Tibial artery (tissue), 4 donors: ENCODE data around the gene TOMT.
A peak's percentile ranks its signal among the peaks of the same experiment; 100 is the strongest.

Source experiments
- DNase-seq, 2 donors: peaks; one replicate each; pipeline ENCODE4 v3.0.0-alpha.2; 2019
- H3K27ac ChIP-seq, 2 donors: fragments of 200-600 bp; sonication (generic) in 1 of 2; 1 replicate in 1 of 2; 2 replicates in 1 of 2; pipeline ENCODE4 v1.5.1; 2018 to 2019; ENCODE audit warnings: mild to moderate bottlenecking in 1 of 2
- H3K27me3 ChIP-seq, 2 donors: fragments of 200-600 bp; sonication (generic) in 1 of 2; one replicate each; pipeline versions ENCODE4 v1.5.1 to v1.6.0; 2016 to 2019
- H3K36me3 ChIP-seq, 3 donors: fragments of 200-600 bp; sonication (generic) in 2 of 3; one replicate each; pipeline ENCODE4 v1.5.1; 2016 to 2019; ENCODE audit warnings: mild to moderate bottlenecking in 2 of 3
- H3K4me1 ChIP-seq, 4 donors: fragments of 200-600 bp; sonication (generic) in 2 of 4; 1 replicate in 3 of 4; 2 replicates in 1 of 4; pipeline ENCODE4 v1.5.1; 2016 to 2019
- H3K4me3 ChIP-seq, 2 donors: fragments of 200-600 bp; sonication (generic) in 1 of 2; 1 replicate in 1 of 2; 2 replicates in 1 of 2; pipeline ENCODE4 v1.5.1; 2018 to 2019; ENCODE audit warnings: mild to moderate bottlenecking in 2 of 2
- H3K9me3 ChIP-seq, 3 donors: fragments of 200-600 bp; sonication (generic) in 1 of 3; one replicate each; pipeline ENCODE4 v1.5.1; 2016 to 2019
- intact Hi-C: fragments of 100-400 bp; cut with DNase I; formaldehyde crosslinking; loops from one replicate; pipeline ENCODE4 v1.15.0; 2023; ENCODE audit warnings: low total_unique reads
- TF ChIP-seq, protein P1 (sequence below), 2 experiments: fragments of 200-600 bp in 1 of 2; fragments of 450-650 bp in 1 of 2; IDR thresholded peaks; one replicate each; pipeline ENCODE4 v1.5.1; 2017 to 2019; ENCODE audit warnings: antibody characterized with exemption in 2 of 2, mild to moderate bottlenecking in 1 of 2, moderate library complexity in 1 of 2

Gene TOMT

DNA sequence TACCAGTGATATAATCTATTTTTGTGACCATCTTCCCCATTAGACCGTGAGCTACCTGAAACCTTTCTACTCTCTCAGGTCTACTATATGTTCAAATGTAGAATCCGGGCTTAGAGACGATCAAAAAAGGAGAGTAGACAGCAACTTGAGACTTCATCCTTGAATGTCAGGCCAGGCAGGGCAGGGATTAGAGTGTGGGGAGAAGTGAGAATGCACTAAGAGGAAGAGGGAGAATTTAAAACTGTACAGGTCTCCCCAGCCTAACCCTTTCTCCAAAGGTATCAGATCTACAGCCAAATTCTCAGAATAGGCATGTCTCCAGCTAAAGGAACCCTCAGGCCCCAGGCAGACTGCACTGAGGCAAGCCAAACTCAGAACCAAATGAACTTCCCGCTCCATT, 3.6 kb upstream of the TOMT start:
- no peak for DNase-seq
- Histone ChIP-seq H3K36me3 (peaks cover 23 to 34% (median 24%) of the 10 kb centered on the region in 3 donors), H3K9me3 (no peaks in the 10 kb centered on the region), H3K4me1 (peaks cover 0 to 36% (median 27%) of the 10 kb centered on the region in 4 donors), H3K27me3 (no peaks in the 10 kb centered on the region), H3K27ac (peak overlapping the region; percentile 91 to 95), H3K4me3 (peak overlapping the region; percentile 79 to 92)
- intact Hi-C loops, result no loop called here
- TF ChIP-seq, protein P1, sequence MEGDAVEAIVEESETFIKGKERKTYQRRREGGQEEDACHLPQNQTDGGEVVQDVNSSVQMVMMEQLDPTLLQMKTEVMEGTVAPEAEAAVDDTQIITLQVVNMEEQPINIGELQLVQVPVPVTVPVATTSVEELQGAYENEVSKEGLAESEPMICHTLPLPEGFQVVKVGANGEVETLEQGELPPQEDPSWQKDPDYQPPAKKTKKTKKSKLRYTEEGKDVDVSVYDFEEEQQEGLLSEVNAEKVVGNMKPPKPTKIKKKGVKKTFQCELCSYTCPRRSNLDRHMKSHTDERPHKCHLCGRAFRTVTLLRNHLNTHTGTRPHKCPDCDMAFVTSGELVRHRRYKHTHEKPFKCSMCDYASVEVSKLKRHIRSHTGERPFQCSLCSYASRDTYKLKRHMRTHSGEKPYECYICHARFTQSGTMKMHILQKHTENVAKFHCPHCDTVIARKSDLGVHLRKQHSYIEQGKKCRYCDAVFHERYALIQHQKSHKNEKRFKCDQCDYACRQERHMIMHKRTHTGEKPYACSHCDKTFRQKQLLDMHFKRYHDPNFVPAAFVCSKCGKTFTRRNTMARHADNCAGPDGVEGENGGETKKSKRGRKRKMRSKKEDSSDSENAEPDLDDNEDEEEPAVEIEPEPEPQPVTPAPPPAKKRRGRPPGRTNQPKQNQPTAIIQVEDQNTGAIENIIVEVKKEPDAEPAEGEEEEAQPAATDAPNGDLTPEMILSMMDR (IDR thresholded peaks at IDR 0.05), result no peak

DNA sequence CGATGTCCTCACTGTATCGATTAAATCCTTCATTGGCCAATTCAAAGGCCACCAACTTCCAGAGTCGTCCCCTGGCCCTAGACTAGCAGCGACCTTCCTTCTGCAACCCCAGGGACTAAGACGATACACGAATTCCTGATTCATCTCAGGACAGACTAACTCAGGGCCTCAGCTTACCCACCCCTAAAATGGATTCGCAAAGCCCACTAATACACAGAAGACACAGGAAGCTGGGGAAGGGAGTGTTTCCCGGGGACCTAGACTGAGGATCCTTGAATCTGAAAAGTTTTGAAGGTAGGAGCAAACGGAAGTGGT, 3.1 kb upstream of the TOMT start:
- peaks cover 19 to 33% (median 20%) of the 10 kb centered on the region in 3 donors for H3K36me3 ChIP-seq
- H3K9me3 ChIP-seq, result no peaks in the 10 kb centered on the region
- DNase-seq, result no peak
- TF ChIP-seq, protein P1 (IDR thresholded peaks at IDR 0.05), result no peak
- peak overlapping the region; percentile 79 to 92 for H3K4me3 ChIP-seq
- intact Hi-C loops, result no loop called here
- H3K27me3 ChIP-seq, result no peaks in the 10 kb centered on the region
- peak overlapping the region; percentile 91 to 95 for H3K27ac ChIP-seq
- peaks cover 0 to 36% (median 27%) of the 10 kb centered on the region in 4 donors for H3K4me1 ChIP-seq

DNA sequence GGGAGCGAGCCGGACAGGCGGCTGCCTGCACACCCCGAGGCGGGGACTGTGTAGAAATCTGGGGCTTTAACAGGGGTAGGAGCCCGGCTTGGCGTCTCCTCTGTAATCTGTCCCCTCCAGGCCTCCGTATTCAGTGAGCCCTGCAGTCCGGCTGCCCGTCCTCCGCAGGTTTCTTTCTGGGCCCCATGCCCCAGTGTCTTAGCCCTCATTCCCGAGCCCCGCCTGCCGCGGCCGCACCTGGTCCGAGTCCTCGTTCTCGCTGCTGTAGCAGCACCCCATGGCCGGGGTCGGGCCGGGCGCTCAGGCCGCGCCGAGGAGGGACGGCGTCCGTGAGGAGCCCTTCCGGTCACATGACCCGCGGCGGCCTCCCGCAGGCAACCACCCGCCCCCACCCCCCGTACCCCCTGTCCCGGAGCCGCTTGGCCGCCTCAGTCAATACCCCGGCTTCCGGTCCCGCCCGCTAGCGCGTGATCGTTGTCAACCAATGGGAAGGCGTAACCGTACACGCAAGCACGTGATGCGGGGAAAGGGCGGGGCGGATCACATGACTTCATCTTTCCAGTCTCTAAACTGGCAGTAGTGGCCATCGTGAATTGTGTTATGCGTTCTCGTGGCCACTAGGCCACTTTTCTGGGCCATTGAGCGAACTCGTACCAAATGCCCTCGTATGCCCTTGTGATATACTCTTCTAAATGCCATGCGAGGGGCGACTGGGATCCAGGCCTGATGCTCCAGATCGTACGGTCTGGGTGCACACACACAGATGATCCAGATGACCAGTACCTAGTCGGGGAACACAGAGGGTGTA, 2.6 kb upstream of the TOMT start, which contains the start of gene LAMTOR1:
Gene LAMTOR1 (minus strand): TSS at position 352 of the 808 bp plus-strand sequence. CDS start 73 bp downstream, at position 279.
- DNase-seq, result peak; percentile 100

DNA sequence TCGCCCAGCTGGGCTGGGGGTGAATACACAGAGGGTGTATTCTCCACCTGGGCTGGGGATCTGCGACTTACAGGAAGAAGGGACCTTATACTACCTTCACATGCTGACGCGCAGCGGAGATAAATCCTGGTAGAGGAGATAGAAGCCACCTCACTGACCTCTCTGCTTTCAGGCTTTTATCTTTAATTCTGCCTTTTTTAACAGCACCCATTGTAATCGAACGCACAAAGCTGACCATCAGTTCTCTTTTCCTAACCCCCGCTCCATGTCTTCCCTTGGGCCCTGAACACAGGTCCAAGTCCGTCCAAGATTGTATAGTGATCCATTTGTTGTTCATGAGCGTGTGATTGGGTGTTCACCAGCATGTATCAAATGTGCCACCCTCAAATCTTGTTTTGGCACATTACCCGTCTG, 2.0 kb upstream of the TOMT start:
- no peak for DNase-seq
- no peaks in the 10 kb centered on the region for H3K9me3 ChIP-seq
- peak overlapping the region; percentile 91 to 95 for H3K27ac ChIP-seq
- intact Hi-C loops, result no loop called here
- no peaks in the 10 kb centered on the region for H3K27me3 ChIP-seq
- peaks cover 0 to 36% (median 27%) of the 10 kb centered on the region in 4 donors for H3K4me1 ChIP-seq
- peak overlapping the region; percentile 79 to 92 for H3K4me3 ChIP-seq
- H3K36me3 ChIP-seq, result peaks cover 7 to 30% (median 14%) of the 10 kb centered on the region in 3 donors
- TF ChIP-seq, protein P1 (IDR thresholded peaks at IDR 0.05), result no peak

More for the DNA sequence above, 2.6 kb upstream of the TOMT start, which contains the start of gene LAMTOR1:
- intact Hi-C loops, result no loop called here
- H3K4me1 ChIP-seq, result peaks cover 0 to 36% (median 27%) of the 10 kb centered on the region in 4 donors
- peak within 1 kb of the TSS; percentile 91 to 95 for H3K27ac ChIP-seq
- no peaks in the 10 kb centered on the region for H3K9me3 ChIP-seq
- H3K36me3 ChIP-seq, result peaks cover 13 to 32% (median 15%) of the 10 kb centered on the region in 3 donors
- peak within 1 kb of the TSS; percentile 79 to 92 for H3K4me3 ChIP-seq
- TF ChIP-seq, protein P1 (IDR thresholded peaks at IDR 0.05), result peak; percentile 44 to 76
- no peaks in the 10 kb centered on the region for H3K27me3 ChIP-seq

DNA sequence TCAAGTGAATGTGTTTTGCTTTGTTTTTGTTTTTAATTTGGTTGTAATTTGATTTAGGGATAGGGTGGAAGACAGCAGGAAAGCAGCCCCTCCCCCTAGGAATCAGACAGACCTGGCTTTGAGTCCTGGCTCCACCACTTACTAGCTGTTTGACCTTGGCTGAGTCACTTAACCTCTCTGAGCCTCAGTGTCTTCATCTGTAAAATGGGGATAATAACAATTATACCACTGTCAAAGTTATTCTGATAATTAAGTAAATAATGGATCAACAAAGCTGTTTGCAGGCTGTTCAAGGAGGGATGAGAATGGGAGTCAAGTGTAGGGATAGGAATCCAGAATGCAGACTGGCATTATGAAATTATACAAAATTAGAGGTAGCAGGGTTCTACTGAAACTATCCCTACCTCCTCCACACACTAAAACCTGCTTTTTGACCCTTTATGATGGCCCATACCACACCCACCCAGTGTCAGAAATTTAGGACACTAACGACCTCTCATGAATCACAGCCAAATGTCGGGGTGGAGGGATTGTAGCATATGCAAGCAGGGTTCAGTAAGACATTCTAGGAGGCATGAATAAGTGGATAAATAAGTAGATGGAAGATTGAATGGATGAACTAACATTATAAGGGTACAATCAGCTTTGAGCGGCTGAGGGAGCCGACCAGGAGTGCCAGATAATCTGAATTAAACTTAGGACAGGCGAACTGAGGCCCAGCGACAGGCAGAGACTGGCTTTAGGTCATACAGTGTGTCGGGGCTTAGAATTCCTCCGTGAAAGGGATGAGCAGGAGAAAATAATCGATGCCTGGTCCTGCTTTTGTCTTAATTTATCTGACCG, 5.8 kb downstream of the TOMT start:
- peak overlapping the region; percentile 58 to 66 for H3K4me3 ChIP-seq
- H3K27me3 ChIP-seq, result no peaks in the 10 kb centered on the region
- DNase-seq, result no peak
- peak overlapping the region; percentile 90 to 94 for H3K27ac ChIP-seq
- no peaks in the 10 kb centered on the region for H3K9me3 ChIP-seq
- H3K36me3 ChIP-seq, result peaks cover 0 to 24% (median 6%) of the 10 kb centered on the region in 3 donors
- TF ChIP-seq, protein P1 (IDR thresholded peaks at IDR 0.05), result no peak
- intact Hi-C loops, result no loop called here
- H3K4me1 ChIP-seq, result peaks cover 0 to 15% (median 7%) of the 10 kb centered on the region in 4 donors
